G401.6 (cell line): ENCODE results near the gene LLPH.
A peak's percentile ranks its signal among the peaks of the same experiment; 100 is the strongest.

ENCODE experiments used
- FAIRE-seq: peaks from 2 replicates; lab custom pipeline; 2012; peaks lifted over from hg19 to GRCh38; lab: Jason Lieb, UNC

LLPH gene

GRCh38 chr12:66090157-66090556, 40.4 kb downstream of the LLPH start:
- FAIRE-seq, result no peak

- peak; percentile 98 for FAIRE-seq
These were observed 43.1 kb downstream of the LLPH start for GRCh38 chr12:66087365-66087943.

- FAIRE-seq, result no peak
These were observed 44.6 kb downstream of the LLPH start for GRCh38 chr12:66085998-66086397.

- FAIRE-seq, result no peak
These were observed 45.3 kb downstream of the LLPH start for GRCh38 chr12:66085213-66085612.

- no peak for FAIRE-seq
These were observed 46.8 kb downstream of the LLPH start for GRCh38 chr12:66083766-66084165.

GRCh38 chr12:66082744-66083143, 47.8 kb downstream of the LLPH start:
- FAIRE-seq, result no peak

- no peak for FAIRE-seq
These were observed 49.8 kb downstream of the LLPH start for GRCh38 chr12:66080791-66081190.

GRCh38 chr12:66077542-66077941, 53.0 kb downstream of the LLPH start:
- no peak for FAIRE-seq

GRCh38 chr12:66074561-66074960, 56.0 kb downstream of the LLPH start:
- no peak for FAIRE-seq

- no peak for FAIRE-seq
These were observed 58.0 kb downstream of the LLPH start for GRCh38 chr12:66072566-66072965.

- peak; percentile 3 for FAIRE-seq
These were observed 58.4 kb downstream of the LLPH start for GRCh38 chr12:66072135-66072534.

GRCh38 chr12:66071549-66071948, 59.0 kb downstream of the LLPH start:
- no peak for FAIRE-seq

- FAIRE-seq, result no peak
These were observed 60.0 kb downstream of the LLPH start for GRCh38 chr12:66070378-66071120.

GRCh38 chr12:66066929-66067523, 63.5 kb downstream of the LLPH start:
- no peak for FAIRE-seq
